SK-N-MC (cell line): ENCODE results near the gene FXYD5.

ENCODE experiments used
- DNase-seq: peaks from one replicate; pipeline ENCODE4 v3.0.0-alpha.2; 2011; ENCODE audit warnings: low read depth, low spot score
- H3K27ac ChIP-seq: fragments of 200-600 bp; sonication (generic); 2 replicates; pipeline ENCODE4 v1.5.1; 2016; ENCODE audit warnings: mixed run types
- H3K36me3 ChIP-seq: fragments of 200-600 bp; sonication (generic); 2 replicates; pipeline ENCODE4 v1.6.1; 2017; ENCODE audit warnings: antibody characterized with exemption, low read length, mixed read lengths; ENCODE audit not compliant: insufficient read depth
- H3K4me3 ChIP-seq: fragments of 200-600 bp; sonication (generic); 2 replicates; pipeline ENCODE4 v1.5.1; 2016
- H3K9ac ChIP-seq: fragments of 200-600 bp; sonication (generic); 2 replicates; pipeline ENCODE4 v1.8.0; 2017; ENCODE audit warnings: mixed run types, mixed read lengths; ENCODE audit not compliant: insufficient read length
- H3K9me3 ChIP-seq: fragments of 200-600 bp; sonication (generic); 2 replicates; pipeline ENCODE4 v1.6.1; 2017; ENCODE audit warnings: low read depth, mild to moderate bottlenecking, antibody characterized with exemption, low read length, moderate library complexity, mixed read lengths
- EZH2 ChIP-seq: fragments of 200-600 bp; sonication (generic); IDR thresholded peaks from one replicate; pipeline ENCODE4 v1.6.1; 2017; ENCODE audit warnings: antibody characterized with exemption
- FOXP2 ChIP-seq: optimal IDR thresholded peaks from 2 replicates; pipeline ENCODE3; 2011; ENCODE audit warnings: mild to moderate bottlenecking, moderate library complexity; ENCODE audit not compliant: insufficient read depth; ENCODE audit errors: extremely low read length, control extremely low read depth
- POLR2AphosphoS5 ChIP-seq: IDR thresholded peaks from 2 replicates; pipeline ENCODE4 v1.6.1; 2012; ENCODE audit warnings: mild to moderate bottlenecking, low read depth, low read length, borderline replicate concordance

FXYD5 gene

GRCh38 chr19:35154525-35155406 lies at the start of gene FXYD5:
Gene FXYD5, plus strand, starts transcription at chr19:35154735. Its CDS starts 816 bp downstream, at chr19:35155551.
- H3K27ac ChIP-seq: no peak within 1 kb of the TSS
- peak; percentile 30 for TF ChIP-seq EZH2
- TF ChIP-seq POLR2AphosphoS5: no peak

GRCh38 chr19:35105047-35105410 lies 49.5 kb upstream of the FXYD5 start:
- Histone ChIP-seq H3K36me3 (no peaks in the 10 kb centered on the region), H3K9ac (no peak overlapping the region), H3K4me3 (no peak overlapping the region), H3K27ac (no peak overlapping the region), H3K9me3 (no peaks in the 10 kb centered on the region)
- TF ChIP-seq FOXP2 (no peak), POLR2AphosphoS5 (no peak), EZH2 (no peak)
- no peak for DNase-seq

More at GRCh38 chr19:35154525-35155406, at the start of gene FXYD5:
- Histone ChIP-seq H3K9me3 (no peaks in the 10 kb centered on the region), H3K4me3 (peak within 1 kb of the TSS; percentile 66), H3K9ac (no peak within 1 kb of the TSS), H3K36me3 (no peaks in the 10 kb centered on the region)
- DNase-seq: no peak

- DNase-seq: no peak
- H3K9me3 ChIP-seq: no peaks in the 10 kb centered on the region
- no peaks in the 10 kb centered on the region for H3K36me3 ChIP-seq
- H3K9ac ChIP-seq: no peak overlapping the region
- no peak overlapping the region for H3K27ac ChIP-seq
- TF ChIP-seq POLR2AphosphoS5 (no peak), FOXP2 (no peak), EZH2 (no peak)
- no peak overlapping the region for H3K4me3 ChIP-seq
Observed at GRCh38 chr19:35105411-35106290, 48.9 kb upstream of the FXYD5 start.

GRCh38 chr19:35106291-35106583 lies 48.3 kb upstream of the FXYD5 start:
- no peak for DNase-seq
- Histone ChIP-seq H3K27ac (no peak overlapping the region), H3K9me3 (no peaks in the 10 kb centered on the region), H3K36me3 (no peaks in the 10 kb centered on the region), H3K4me3 (no peak overlapping the region), H3K9ac (no peak overlapping the region)
- TF ChIP-seq FOXP2 (no peak), POLR2AphosphoS5 (no peak), EZH2 (no peak)

- Histone ChIP-seq H3K9ac (no peak overlapping the region), H3K9me3 (no peaks in the 10 kb centered on the region), H3K27ac (no peak overlapping the region), H3K4me3 (no peak overlapping the region), H3K36me3 (no peaks in the 10 kb centered on the region)
- no peak for DNase-seq
- TF ChIP-seq EZH2: no peak
Observed at GRCh38 chr19:35106898-35107541, 47.5 kb upstream of the FXYD5 start.

GRCh38 chr19:35107545-35107944 lies 47.0 kb upstream of the FXYD5 start:
- Histone ChIP-seq H3K4me3 (no peak overlapping the region), H3K36me3 (no peaks in the 10 kb centered on the region), H3K27ac (no peak overlapping the region), H3K9me3 (no peaks in the 10 kb centered on the region), H3K9ac (no peak overlapping the region)
- no peak for DNase-seq
- TF ChIP-seq POLR2AphosphoS5: no peak

- Histone ChIP-seq H3K4me3 (no peak overlapping the region), H3K9ac (no peak overlapping the region)
Observed at GRCh38 chr19:35108730-35109129, 45.8 kb upstream of the FXYD5 start.

GRCh38 chr19:35109395-35110112 lies 45.0 kb upstream of the FXYD5 start:
- TF ChIP-seq FOXP2 (no peak), POLR2AphosphoS5 (no peak), EZH2 (no peak)
- H3K27ac ChIP-seq: no peak overlapping the region
- H3K4me3 ChIP-seq: no peak overlapping the region
- H3K36me3 ChIP-seq: no peaks in the 10 kb centered on the region
- no peaks in the 10 kb centered on the region for H3K9me3 ChIP-seq
- DNase-seq: no peak
- H3K9ac ChIP-seq: no peak overlapping the region

More at GRCh38 chr19:35108730-35109129, 45.8 kb upstream of the FXYD5 start:
- Histone ChIP-seq H3K9me3 (no peaks in the 10 kb centered on the region), H3K27ac (no peak overlapping the region), H3K36me3 (no peaks in the 10 kb centered on the region)
- TF ChIP-seq FOXP2 (no peak), EZH2 (no peak), POLR2AphosphoS5 (no peak)
- no peak for DNase-seq
